HG02798 (cell line): ENCODE data around the gene ZNF506.
A peak's percentile ranks its signal among the peaks of the same experiment; 100 is the strongest.
"Not testable (repeated sequence)": the region's sequence is repeated elsewhere in the genome, so short reads cannot be mapped to it uniquely, and the experiment has no call there.

ENCODE experiments used
- ATAC-seq: cut with Tn5 transposase; IDR thresholded peaks from one replicate; pipeline ENCODE4 v1.9.1; 2021; ENCODE audit warnings: mild to moderate bottlenecking; ENCODE audit not compliant: unreplicated experiment, poor library complexity

ZNF506 gene

GRCh38 chr19:19821366-19821951 is at the start of gene ZNF506:
Gene ZNF506, minus strand, starts transcription at chr19:19821750. Its CDS starts 147 bp downstream, at chr19:19821603.
- peak; percentile 95 for ATAC-seq

DNA sequence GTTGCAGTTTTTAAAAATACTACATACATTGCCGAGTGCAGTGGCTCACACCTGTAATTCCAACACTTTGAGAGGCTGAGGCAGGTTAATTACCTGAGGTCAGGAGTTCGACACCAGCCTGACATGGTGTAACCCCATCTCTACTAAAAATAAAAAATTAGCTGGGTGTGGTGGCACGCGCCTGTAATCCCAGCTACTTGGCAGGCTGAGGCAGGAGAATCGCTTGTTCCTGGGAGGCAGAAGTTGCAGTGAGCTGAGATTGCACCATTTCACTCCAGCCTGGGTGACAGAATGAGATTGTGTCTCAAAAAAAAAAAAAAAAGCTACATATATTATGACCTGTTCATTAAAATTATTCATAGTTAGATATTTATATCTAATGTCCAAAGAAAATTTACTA is 48.5 kb upstream of the ZNF506 start:
- not testable (repeated sequence) for ATAC-seq

GRCh38 chr19:19866611-19867248 is 45.2 kb upstream of the ZNF506 start:
- ATAC-seq = no peak

- peak; percentile 96 for ATAC-seq
Observed at GRCh38 chr19:19865750-19866610, 44.4 kb upstream of the ZNF506 start, which contains the start of gene ZNF253. Gene ZNF253, plus strand, starts transcription at chr19:19865882. Its CDS starts 115 bp downstream, at chr19:19865997.

DNA sequence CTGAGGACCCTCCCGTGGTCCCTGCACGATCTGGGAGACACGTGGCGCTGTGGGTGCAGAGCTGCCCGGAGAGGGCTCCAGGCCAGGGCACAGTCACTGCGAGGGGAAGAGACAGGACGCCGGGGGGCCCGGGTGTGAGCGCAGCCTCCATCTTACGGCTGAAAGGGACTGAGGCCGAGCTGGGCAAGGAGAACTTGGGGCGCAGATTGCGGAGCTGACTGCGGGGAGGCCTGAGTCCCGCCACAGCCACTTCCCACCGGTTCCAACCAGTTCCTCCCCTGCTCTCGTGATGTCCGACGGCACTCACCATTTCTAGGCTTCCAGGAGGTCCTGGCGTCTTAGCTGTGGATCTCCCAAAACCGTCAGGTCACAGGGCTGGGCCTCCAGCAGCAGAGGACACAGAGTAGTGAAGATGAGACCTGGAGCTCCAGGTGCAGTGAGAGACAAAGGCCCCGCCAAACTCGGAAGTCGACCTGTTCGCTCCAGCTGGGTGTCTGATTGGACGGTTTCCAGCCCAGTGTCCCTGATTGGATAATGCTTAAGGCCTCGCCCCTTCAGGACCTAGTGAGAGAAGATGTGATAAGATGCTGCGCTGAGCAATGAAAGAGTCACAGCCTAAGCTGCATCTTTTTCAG is 39.3 kb upstream of the ZNF506 start:
- ATAC-seq = no peak

- no peak for ATAC-seq
Observed at GRCh38 chr19:19858751-19859150, 37.2 kb upstream of the ZNF506 start.

- not testable (repeated sequence) for ATAC-seq
Observed at GRCh38 chr19:19851740-19852139, 30.2 kb upstream of the ZNF506 start.

GRCh38 chr19:19849056-19849455 is 27.5 kb upstream of the ZNF506 start:
- no peak for ATAC-seq

DNA sequence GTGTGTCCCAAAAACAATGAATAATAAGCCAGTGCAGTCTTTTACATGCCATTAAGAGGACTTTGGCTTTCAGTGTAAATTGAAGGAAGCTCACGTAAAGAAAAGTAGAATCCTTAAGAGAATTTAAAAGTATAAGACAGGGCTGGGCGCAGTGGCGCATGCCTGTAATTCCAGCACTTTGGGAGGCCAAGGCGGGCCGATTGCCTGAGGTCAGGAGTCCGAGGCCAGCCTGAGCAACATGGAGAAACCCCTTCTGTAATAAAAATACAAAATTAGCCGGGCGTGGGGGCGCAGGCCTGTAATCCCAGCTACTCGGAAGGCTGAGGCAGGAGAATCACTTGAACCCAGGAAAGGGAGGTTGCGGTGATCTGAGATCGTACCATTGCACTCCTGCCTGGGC is 26.2 kb upstream of the ZNF506 start:
- ATAC-seq = no peak

- ATAC-seq = no peak
Observed at GRCh38 chr19:19835560-19836038, 14.0 kb upstream of the ZNF506 start.

DNA sequence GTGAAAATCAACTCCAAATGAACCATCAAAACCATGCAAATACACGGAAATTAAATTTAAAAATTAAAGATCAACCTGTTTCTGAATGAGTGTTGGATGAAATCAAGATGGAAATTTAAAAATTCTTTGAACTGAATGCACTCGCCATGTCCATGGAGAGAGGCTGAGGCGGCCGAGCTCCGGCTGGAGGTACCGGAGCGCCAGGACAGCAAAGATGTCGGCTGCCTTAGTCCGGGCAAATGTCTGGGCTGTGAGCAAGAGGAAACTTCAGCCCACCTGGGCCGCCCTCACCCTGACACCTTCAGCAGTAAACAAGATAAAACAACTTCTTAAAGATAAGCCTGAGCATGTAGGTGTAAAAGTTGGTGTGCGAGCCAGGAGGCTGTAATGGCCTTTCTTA is 5.3 kb upstream of the ZNF506 start:
- ATAC-seq = no peak

GRCh38 chr19:19823916-19824315 is 2.4 kb upstream of the ZNF506 start:
- no peak for ATAC-seq

- not testable (repeated sequence) for ATAC-seq
Observed at GRCh38 chr19:19821976-19822375, 426 bp upstream of the ZNF506 start.

GRCh38 chr19:19820774-19821320 is 703 bp downstream of the ZNF506 start:
- no peak for ATAC-seq

GRCh38 chr19:19817357-19817756 is 4.2 kb downstream of the ZNF506 start:
- no peak for ATAC-seq

GRCh38 chr19:19816679-19817078 is 4.9 kb downstream of the ZNF506 start:
- ATAC-seq = no peak

- not testable (repeated sequence) for ATAC-seq
Observed at GRCh38 chr19:19811999-19812398, 9.6 kb downstream of the ZNF506 start.

- ATAC-seq = no peak
Observed at GRCh38 chr19:19805480-19805879, 16.1 kb downstream of the ZNF506 start.

DNA sequence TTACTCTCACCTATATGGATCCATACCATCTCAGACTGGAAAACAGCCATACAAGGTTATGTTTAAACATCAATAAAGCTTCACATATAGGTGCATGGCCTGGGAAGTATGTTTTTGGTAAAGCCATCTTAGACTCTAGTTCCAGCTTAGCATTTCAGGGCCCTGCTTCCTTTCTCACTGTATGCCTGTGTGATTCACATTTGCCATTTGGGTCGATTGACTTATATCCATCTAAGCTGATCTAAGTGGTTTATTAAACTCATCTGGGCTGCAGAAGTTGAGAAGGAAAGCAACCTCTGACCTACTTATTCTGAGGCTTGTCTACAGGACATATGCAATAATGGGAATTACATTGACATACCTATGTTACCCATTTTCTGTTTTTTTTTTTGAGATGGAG is 33.5 kb downstream of the ZNF506 start:
- no peak for ATAC-seq

GRCh38 chr19:19785476-19785875 is 36.1 kb downstream of the ZNF506 start:
- ATAC-seq = not testable (repeated sequence)
